GM03348 (cell line): ENCODE data around the gene EPM2AIP1.
A peak's percentile ranks its signal among the peaks of the same experiment; 100 is the strongest.
"Not testable (repeated sequence)": the region's sequence is repeated elsewhere in the genome, so short reads cannot be mapped to it uniquely, and the experiment has no call there.

Source experiments
- DNase-seq: peaks from one replicate; pipeline ENCODE4 v3.0.0; 2012; ENCODE audit warnings: low spot score

EPM2AIP1 gene

DNA sequence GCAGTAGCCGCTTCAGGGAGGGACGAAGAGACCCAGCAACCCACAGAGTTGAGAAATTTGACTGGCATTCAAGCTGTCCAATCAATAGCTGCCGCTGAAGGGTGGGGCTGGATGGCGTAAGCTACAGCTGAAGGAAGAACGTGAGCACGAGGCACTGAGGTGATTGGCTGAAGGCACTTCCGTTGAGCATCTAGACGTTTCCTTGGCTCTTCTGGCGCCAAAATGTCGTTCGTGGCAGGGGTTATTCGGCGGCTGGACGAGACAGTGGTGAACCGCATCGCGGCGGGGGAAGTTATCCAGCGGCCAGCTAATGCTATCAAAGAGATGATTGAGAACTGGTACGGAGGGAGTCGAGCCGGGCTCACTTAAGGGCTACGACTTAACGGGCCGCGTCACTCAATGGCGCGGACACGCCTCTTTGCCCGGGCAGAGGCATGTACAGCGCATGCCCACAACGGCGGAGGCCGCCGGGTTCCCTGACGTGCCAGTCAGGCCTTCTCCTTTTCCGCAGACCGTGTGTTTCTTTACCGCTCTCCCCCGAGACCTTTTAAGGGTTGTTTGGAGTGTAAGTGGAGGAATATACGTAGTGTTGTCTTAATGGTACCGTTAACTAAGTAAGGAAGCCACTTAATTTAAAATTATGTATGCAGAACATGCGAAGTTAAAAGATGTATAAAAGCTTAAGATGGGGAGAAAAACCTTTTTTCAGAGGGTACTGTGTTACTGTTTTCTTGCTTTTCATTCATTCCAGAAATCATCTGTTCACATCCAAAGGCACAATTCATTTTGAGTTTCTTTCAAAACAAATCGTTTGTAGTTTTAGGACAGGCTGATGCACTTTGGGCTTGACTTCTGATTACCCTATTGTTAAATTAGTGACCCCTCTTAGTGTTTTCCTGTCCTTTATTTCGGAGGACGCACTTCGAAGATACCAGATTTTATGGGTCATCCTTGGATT, 674 bp upstream of the EPM2AIP1 start, which contains the start of gene MLH1:
Gene MLH1, plus strand, starts transcription at position 193 of the 958 bp plus-strand sequence. Its CDS starts 30 bp downstream, at position 223.
- DNase-seq: peak; percentile 94

GRCh38 chr3:36991923-36992805, 767 bp downstream of the EPM2AIP1 start:
- DNase-seq: peak; percentile 22

GRCh38 chr3:36991147-36991546, 1.8 kb downstream of the EPM2AIP1 start:
- no peak for DNase-seq

GRCh38 chr3:36989568-36989967, 3.4 kb downstream of the EPM2AIP1 start:
- no peak for DNase-seq

GRCh38 chr3:36989005-36989404, 3.9 kb downstream of the EPM2AIP1 start:
- no peak for DNase-seq

- no peak for DNase-seq
These were observed 4.6 kb downstream of the EPM2AIP1 start for GRCh38 chr3:36988356-36988755.

DNA sequence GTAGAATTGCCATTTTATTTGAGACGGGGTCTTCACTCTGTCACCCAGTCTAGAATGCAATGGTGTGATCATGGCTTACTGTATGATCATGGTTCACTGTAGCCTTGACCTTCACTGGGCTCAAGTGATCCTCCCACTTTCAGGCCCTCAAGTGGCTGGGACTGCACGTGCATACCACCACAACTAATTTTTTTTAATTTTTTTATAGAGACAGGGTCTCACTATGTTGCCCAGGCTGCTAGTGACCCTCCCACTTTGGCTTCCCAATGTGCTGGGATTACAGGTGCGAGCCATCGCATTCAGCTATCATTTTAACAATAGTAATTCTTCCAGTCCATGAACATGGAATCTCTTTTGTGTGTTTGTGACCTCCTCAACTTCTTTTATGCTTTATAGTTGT, 11.9 kb downstream of the EPM2AIP1 start:
- no peak for DNase-seq

DNA sequence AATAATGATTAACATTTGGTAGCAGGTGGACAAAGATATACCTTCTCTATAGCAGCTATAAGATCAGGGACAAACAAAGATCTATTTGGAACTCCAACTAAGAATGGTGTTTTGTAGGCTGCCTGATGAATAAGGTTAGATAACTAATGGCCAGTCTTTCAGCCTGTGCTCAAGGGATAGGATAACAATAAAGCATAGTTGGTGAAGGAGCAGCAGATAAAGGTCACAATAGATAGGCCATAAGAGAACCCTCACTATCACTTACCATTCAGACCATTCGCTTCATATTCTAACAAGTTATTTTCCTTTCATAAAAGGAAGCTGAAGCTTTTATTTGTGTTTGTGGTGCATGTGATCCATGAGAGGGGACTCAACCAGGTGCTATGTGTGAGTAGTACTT, 19.8 kb downstream of the EPM2AIP1 start:
- no peak for DNase-seq

GRCh38 chr3:36972163-36972562, 20.8 kb downstream of the EPM2AIP1 start:
- DNase-seq: no peak

DNA sequence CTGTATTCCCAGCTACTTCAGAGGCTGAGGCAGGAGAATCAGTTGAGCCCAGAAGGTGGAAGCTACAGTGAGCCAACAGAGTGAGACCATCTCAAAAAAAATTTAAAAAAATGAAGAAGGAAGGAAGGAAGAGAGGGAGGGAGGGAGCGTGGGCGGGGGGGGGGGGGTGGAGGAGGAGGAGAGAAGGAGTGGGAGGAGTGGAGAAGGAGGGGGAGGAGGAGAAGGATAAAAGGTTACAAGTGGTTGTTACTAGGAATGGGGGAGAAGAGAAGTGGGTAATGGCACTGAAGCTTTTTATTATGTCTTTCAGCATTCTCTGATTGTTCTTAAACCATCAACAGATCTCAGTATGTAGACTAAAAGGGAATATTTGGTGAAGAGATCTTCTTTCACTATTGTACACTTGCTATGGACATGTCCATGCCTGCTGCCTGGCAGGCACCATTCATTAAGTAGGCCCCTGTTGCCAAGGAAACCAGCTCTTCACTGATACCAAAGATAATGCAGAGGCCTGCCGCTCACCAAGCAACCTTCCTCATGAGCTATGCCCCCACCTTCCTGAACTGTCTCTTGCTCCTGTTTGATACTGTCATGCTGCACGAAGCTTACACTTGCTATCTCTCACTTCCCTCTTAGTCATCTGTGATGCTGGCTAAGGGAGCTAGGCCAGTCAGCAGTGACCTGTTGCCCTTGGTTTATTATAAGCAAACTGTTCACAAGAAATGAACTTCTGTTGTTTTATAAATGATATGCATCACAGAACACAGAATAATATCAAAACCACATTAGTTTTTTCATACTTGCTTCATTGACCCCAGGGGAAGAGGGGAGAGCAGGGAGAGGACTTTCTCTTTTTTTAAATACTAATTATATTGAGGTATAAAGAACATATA, 23.1 kb downstream of the EPM2AIP1 start:
- DNase-seq: peak; percentile 40

- no peak for DNase-seq
These were observed 23.8 kb downstream of the EPM2AIP1 start for GRCh38 chr3:36969085-36969484.

DNA sequence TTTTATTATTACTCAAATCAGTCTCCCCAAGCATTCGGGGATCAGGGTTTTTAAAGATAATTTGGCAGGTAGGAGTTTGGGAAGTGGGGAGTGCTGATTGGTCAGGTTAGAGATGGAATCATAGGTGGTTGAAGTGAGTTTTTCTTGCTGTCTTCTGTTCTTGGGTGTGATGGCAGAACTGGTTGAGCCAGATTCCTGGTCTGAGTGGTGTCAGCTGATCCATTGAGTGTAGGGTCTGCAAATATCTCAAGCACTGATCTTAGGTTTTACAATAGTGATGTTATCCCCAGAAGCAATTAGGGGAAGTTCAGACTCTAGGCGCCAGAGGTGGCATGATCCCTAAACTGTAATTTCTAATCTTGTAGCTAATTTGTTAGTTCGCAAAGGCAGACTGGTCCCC, 27.5 kb downstream of the EPM2AIP1 start:
- no peak for DNase-seq

- DNase-seq: no peak
These were observed 28.1 kb downstream of the EPM2AIP1 start for GRCh38 chr3:36964817-36965216.

DNA sequence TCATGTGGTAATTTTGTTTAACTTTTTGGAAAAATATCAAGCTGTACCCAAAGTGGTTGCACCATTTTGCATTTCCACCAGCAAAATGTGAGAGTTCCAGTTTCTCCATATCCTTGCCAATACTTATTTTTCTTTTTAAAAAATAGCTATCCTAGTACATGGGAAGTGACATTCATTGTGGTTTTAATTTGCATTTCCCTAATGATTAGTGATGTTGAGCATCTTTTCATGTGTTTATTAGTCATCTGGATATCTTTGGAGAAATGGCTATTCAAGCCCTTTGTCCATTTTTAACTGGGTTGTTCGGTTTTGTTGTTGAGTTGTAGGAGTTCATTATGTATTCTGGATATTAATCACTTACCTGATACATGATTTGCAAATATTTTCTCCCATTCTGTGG, 28.6 kb downstream of the EPM2AIP1 start:
- no peak for DNase-seq

DNA sequence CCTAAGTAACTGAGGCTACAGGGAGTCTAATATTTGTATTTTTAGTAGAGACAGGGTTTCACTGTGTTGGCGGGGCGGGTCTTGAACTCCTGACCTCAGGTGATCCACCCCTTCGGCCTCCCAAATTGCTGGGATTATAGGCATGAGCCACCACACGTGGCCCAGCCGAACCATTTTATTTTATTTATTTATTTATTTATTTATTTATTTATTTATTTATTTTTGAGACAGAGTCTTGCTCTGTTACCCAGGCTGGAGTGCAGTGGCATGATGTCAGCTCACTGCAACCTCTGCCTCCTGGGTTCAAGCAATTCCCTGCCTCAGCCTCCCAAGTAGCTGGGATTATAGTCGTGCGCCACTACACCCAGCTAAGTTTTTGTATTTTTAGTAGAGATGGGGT, 29.9 kb downstream of the EPM2AIP1 start:
- DNase-seq: not testable (repeated sequence)

GRCh38 chr3:36960502-36960901, 32.4 kb downstream of the EPM2AIP1 start:
- DNase-seq: no peak

- DNase-seq: no peak
These were observed 33.1 kb downstream of the EPM2AIP1 start for GRCh38 chr3:36959821-36960220.

DNA sequence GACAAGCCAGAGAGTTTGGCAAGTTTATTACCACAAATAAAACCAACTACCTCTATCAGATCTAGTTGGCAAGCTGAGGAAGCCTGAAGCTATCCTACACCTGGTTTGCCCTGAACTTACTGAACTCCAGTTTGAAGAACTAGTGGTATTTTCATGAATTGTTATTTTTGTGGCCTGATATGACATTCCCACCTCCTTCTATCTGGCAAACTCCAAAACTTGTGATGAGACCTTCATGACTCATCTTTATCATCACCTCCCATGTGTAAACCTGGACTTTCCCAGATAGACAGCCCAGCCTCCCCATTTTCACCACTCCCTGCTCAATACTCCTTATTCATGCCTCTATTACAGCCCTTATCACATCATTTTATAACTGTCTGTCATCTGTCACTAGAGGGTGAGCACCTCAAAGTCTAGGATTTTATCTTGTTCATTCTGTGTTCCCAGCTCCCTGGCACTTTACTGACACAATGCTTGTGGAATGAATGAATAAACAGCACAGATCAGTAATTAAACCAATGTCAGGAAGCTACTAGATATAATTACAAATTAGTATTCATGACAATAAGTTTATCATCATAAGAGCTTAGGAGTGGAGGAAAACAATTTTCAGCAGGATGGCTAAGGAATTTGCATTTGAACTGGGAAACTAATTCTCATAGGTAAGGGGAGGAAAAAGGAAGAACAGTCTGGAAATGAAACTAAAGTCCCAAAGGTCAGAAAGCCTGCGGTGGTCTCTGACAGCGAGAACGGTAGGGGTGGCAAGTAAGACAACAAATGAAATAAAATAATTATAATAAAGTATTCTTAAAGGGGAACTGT, 34.9 kb downstream of the EPM2AIP1 start:
- peak; percentile 63 for DNase-seq

DNA sequence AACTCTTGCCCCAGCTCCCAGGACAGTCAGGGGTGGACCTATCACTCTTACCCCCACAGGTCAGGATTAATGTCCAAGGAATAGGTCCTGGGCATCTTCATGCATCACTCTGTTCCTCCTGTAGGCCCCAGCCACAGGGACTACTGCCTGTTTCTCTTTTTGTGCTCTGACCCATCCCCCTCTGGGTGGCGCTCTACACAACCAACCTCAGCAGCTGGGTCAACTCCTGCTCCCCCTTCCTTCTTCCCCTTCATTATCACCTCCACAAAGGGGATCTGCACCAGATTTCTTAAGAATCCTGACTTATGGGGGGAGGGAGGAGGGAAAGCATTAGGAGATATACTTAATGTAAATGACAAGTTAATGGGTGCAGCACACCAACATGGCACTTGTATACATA, 35.9 kb downstream of the EPM2AIP1 start:
- no peak for DNase-seq

DNA sequence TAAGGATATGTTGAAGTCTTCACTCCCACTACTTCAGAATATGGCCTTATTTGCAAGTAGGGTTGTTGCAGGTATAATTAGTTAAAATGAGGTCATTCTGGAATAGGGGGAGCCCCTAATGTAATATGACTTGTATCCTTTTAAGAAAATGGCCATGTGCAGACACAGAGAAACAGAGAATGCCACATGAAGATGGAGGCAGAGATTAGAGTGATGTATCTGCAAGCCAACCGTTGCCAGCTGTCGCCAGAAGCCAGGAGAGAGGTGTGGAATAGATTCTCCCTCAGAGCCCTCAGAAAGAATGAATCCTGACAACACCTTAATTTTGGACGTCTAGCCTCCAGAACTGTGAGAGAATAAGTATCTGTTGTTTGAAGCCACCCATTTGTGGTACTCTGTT, 36.8 kb downstream of the EPM2AIP1 start:
- no peak for DNase-seq
